ENCODE measurements around the gene FHL1. TPM values are rescaled to one million over a fixed set of nuclear protein-coding genes. Genes with fewer than 3 reads are reported as not detected.

Gene FHL1
- total and polyA plus RNA-seq, 2 donors (not counting 3 experiments of a cell fraction or from before 2014, with no cell fraction given) = 50.6 to 59.4 TPM

DNA sequence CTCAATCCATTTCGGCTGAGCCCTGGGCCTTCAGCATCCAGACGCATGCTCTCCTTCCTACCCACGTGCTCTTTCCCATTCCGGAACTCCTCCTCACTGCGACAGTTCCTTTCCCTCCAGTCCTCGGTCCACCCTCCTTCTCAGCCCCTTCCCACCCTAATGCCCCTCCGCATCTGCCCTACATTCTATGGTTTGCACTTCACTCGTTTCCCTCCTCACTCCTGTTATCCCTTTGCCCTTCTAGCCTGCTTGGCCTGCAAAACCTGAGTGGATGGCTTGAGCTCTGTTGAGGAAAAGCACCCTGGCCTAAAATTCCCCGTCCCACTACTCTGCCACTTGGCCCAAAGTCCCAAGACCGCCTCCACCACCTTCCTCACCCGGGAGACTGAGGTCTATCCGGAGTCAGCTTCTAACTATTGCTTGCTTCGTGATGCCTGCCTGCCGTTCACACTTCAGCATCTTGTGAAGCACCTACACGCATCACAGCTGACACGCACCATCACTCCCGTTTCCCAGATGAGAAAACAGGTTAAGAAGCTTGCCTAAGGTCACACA, 65.3 kb downstream of the FHL1 start:
- H3K9me1 ChIP-seq (replicated peaks; ENCODE audit: control insufficient read depth, extremely low read depth, insufficient read depth, low read length) = no peaks in the 10 kb centered on the region
- FAIRE-seq = no peak
- TF ChIP-seq CTCF (IDR thresholded peaks at IDR 0.05; ENCODE audit: extremely low read depth in 1 of 2, insufficient read depth in 1 of 2, low read depth in 1 of 2, low read length in 2 of 2) (no peak), FOS (IDR thresholded peaks at IDR 0.05; ENCODE audit: borderline replicate concordance, insufficient read depth, low read length) (no peak), POLR2AphosphoS5 (IDR thresholded peaks at IDR 0.05; ENCODE audit: insufficient read depth, low read depth, low read length) (no peak), MYC (IDR thresholded peaks at IDR 0.05; ENCODE audit: low read depth, low read length) (no peak), JUN (IDR thresholded peaks at IDR 0.05; ENCODE audit: borderline replicate concordance, insufficient read depth, insufficient read length, low read depth) (no peak), POLR2A (IDR thresholded peaks at IDR 0.05; ENCODE audit: low read depth, low read length) (no peak), EZH2 (IDR thresholded peaks at IDR 0.05; ENCODE audit: borderline replicate concordance, low read depth, low read length, severe bottlenecking) (no peak), GATA2 (IDR thresholded peaks at IDR 0.05; ENCODE audit: insufficient read depth, insufficient read length, low read depth, low read length) (no peak)
- TF ChIP-seq, protein P1, sequence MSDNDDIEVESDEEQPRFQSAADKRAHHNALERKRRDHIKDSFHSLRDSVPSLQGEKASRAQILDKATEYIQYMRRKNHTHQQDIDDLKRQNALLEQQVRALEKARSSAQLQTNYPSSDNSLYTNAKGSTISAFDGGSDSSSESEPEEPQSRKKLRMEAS (IDR thresholded peaks at IDR 0.05; ENCODE audit: insufficient read depth, insufficient read length) = no peak
- no peak overlapping the region for H3K4me3 ChIP-seq (replicated peaks in 1 of 3; ENCODE audit: insufficient read depth in 1 of 3, low read depth in 1 of 3, low read length in 3 of 3)
- no peaks in the 10 kb centered on the region for H3K36me3 ChIP-seq (ENCODE audit: control insufficient read depth in 2 of 2, extremely low read depth in 1 of 2, insufficient read depth in 2 of 2, low read length in 2 of 2)
- no peak overlapping the region for H3K4me2 ChIP-seq (ENCODE audit: insufficient read depth, low read length)
- intact Hi-C loops (cut with micrococcal nuclease) = no loop called here
- CTCF ChIA-PET = interaction anchor here (1.2 kb wide), 1 partner anchor 184 kb away, joined by 4 read pairs; no protein-coding TSS in a partner anchor
- H3K79me2 ChIP-seq (ENCODE audit: control insufficient read depth, insufficient read depth, low read length) = no peaks in the 10 kb centered on the region
- H4K20me1 ChIP-seq (replicated peaks; ENCODE audit: control insufficient read depth, extremely low read depth, insufficient read depth, low read length) = no peaks in the 10 kb centered on the region
- POLR2A ChIA-PET = no interaction called here
- H3K9me3 ChIP-seq (replicated peaks; ENCODE audit: control insufficient read depth, insufficient read depth, low read length) = no peaks in the 10 kb centered on the region
- DNase-seq (ENCODE audit: low read depth, low spot score) = no peak
- no peak overlapping the region for H2AFZ ChIP-seq (ENCODE audit: low read depth, low read length)
- BruUV-seq (replicated peaks) = no TSS peak
- dilution Hi-C loops (cut with MboI; ENCODE audit: extremely low pct_ligation_motif_present, low sequenced_read_pairs) = no loop called here
- H3K9ac ChIP-seq (replicated peaks; ENCODE audit: extremely low read depth, insufficient read depth, low read length) = no peak overlapping the region
- no peaks in the 10 kb centered on the region for H3K27me3 ChIP-seq (ENCODE audit: control insufficient read depth in 2 of 2, insufficient read depth in 2 of 2, low read length in 2 of 2)
- H3K27ac ChIP-seq (ENCODE audit: insufficient read depth, low read depth, low read length) = no peak overlapping the region
- peaks cover 9% of the 10 kb centered on the region for H3K4me1 ChIP-seq (ENCODE audit: control insufficient read depth, extremely low read depth, insufficient read depth, low read length)
